NOMO-1 treated with dmso at 0.1 percent for 144 hours (cell line): ENCODE data around the gene SYT13.

Experiments
- DNase-seq: peaks from one replicate; lab custom pipeline; 2025; ENCODE audit not compliant: unreplicated experiment; lab: John Stamatoyannopoulos, UW

SYT13 gene

GRCh38 chr11:45285930-45286632 is at the start of gene SYT13:
SYT13 (minus strand) TSS chr11:45286341; CDS start chr11:45286207, 134 bp downstream.
- no peak for DNase-seq

- DNase-seq: no peak
Observed at GRCh38 chr11:45335434-45335833, 49.3 kb upstream of the SYT13 start.

DNA sequence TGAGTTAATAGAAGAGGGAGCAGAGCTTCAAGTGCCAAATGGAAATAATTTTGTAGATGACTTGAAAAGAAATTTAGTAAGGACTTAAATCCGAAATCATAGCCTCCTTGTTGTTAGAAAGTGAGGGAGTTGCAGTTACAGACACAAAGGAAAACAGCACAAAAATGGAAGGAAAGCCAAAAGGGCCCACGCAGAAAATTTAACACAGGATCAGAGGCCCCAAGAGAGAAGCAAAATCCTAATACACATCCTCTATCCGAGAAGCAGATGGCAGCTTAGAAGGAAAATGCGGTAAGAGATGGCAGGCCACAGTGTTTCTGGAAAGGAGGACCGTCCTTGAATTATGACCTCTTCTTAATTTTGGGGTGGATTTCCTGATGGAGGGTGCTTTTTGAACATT is 48.7 kb upstream of the SYT13 start:
- DNase-seq: no peak

DNA sequence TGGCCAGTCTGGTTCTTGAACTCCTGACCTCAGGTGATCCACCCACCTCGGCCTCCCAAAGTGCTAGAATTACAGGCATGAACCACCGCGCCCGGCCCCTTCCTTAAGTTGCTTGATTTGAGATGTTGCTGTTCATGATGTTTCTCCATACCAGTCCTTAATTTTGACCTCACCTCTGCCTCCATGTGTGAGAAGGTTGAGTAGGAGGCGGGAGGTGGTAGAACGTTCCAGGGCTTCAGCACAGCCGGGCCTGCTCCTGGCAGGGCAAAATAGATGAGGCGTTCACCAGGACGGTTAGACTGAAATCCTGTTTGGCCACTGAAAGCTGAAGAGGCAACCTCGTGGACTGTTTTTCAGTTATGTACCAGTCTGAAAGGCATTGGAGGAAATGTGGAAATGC is 48.3 kb upstream of the SYT13 start:
- DNase-seq: no peak

DNA sequence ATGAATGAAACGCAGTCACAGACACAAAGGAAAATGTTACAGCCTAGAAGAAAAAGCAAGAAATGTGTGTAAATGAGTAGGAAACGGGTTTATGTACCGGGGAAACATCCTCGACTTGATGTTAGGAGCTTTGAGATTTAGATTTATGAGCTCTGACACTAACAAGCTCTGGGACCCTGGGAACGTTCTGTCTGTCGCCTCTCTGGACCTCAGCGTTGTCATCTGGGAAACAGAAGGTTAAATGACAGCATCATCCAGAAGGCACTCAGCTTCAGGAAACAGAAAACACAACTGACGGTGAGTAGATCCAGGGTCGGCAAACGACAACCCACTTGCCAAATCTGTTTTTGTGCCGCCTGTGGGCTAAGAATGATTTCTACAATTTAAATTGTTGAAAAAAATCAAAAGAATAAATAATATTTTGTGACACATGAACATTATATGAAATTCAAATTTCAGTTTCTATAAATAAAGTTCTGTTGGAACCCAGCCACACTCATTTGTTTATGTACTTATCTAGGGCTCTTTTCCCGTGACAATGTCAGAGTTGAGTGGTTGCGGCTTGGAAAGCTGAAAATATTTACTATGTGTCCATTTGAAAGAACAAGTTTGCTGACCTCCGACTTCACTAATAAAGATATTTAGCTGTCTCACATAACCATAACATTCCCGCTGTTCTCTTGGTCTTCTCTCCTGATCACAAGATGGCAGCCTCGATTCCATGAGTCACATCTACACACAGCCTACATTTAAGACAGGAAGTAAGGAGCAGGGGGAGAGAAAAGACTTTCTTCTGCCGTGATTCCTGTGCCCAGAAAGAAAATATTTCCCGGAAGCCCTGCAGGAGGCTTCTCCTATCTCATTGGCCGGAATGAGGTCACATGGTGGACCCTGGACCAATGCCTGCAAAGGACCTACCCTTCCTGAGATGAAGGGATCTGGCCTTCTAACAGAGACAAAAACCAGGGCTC is 47.1 kb upstream of the SYT13 start:
- DNase-seq: peak; percentile 16

GRCh38 chr11:45332276-45332934 is 46.3 kb upstream of the SYT13 start:
- no peak for DNase-seq

- DNase-seq: no peak
Observed at GRCh38 chr11:45331839-45332238, 45.7 kb upstream of the SYT13 start.

GRCh38 chr11:45328726-45329125 is 42.6 kb upstream of the SYT13 start:
- DNase-seq: no peak

- no peak for DNase-seq
Observed at GRCh38 chr11:45324459-45324858, 38.3 kb upstream of the SYT13 start.

GRCh38 chr11:45323601-45324249 is 37.6 kb upstream of the SYT13 start:
- no peak for DNase-seq

DNA sequence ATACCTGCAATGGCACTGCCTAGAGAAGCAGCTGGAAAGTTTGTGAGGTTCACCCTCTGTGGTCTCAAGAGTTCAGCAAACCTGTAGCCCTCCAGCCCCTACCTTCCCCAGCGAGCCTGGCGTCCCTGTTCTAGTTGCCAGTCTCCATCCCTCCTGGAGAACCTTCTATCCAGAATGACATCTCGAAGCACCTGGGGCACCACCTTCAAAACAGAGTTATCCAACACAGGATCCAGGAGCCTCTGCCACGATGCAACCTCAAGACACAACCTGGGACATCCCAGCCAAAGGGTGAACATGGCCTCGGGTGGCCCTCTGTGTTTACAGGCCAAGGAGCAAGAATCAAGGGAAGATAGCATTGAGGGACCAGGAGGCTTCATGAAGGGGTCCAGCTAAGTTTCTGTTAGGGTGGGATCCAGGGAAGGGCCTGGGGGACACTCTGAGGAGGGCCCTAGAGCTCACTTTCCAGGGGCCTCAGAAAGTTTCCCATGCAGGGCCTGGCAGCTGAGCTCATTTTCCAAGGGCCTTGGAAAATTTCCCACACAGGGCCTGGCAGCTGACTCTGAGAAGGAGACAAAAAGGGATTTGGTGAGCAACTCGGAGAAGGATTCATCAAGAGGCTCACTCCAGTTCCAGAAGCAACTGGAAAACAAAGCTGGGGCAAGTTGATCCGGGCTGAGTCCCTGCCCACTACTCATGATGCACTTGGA is 36.9 kb upstream of the SYT13 start:
- no peak for DNase-seq

DNA sequence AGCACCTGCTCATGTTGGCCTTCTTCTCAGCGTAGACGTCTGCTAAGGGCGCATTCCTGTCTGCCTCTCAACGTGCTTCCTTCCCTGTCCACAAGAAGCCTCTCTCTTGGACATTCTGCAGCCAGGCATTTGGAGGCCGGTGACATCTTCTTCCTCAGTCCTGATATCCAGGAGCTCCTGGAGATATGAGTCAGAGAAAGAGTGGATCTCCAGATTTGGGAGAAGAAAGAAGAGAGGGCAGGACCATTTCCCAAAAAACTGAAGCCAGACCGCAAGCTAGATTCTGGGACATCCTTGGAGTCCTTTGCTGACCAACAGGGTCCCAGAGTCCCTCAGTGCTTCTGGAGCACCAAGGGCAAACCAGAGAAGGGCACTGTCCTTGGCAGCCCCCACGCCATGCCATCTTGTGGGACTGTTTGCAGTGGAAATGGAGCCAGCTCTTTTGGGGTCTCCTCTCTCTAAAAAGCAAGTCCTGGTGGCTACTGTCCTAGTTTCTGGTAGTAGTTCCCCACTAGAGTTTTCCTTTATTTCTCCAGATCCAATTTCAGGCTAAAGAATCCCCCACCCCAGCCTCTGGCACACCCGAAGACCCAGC is 36.1 kb upstream of the SYT13 start:
- DNase-seq: no peak

DNA sequence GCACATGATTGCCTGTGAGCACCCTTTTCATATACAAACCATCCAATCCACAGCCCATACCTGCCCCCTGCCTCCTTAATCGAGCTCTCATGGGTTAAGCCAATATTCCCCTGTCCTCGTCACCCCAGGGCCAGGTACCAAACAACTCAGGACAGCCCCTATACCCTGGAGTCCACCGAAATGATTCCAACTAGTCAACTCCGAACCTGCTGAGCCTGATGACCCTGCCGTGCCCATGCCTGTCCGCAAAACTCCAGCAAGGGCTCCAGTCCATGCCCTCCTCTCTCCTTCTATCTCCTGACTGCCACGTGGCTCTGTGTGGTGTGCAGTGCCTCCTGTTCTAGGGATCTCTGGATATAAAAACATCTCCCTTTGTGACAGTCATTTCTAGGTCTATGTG is 35.5 kb upstream of the SYT13 start:
- DNase-seq: no peak

DNA sequence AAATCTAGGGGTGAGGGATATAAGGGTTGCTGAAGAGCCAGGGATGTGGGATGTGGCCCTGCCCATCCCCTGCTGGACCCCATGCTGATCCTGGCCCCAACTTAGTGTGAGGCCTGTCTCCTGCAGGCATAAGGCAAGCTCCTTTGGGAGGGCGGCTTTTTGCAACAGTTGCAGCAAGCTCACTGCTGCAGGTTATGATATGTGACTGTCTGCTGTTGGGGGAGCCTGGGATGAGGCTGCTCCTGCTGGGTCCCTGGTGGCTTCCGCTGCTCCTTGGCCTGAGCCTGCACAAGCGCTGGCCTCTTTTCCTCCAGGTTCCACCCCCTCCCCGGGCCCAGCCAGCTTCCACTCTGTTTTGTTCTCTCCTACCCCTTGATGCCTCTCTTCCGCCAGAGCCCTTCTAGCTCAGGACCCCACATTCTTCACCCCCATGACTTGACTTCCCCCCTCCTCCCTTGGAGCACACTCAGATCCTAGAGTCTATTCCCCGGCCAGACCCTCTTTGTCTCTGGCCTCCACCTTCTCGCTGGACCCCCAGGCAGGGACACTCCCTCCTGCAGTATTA is 35.0 kb upstream of the SYT13 start:
- DNase-seq: no peak

GRCh38 chr11:45320371-45320770 is 34.2 kb upstream of the SYT13 start:
- no peak for DNase-seq

DNA sequence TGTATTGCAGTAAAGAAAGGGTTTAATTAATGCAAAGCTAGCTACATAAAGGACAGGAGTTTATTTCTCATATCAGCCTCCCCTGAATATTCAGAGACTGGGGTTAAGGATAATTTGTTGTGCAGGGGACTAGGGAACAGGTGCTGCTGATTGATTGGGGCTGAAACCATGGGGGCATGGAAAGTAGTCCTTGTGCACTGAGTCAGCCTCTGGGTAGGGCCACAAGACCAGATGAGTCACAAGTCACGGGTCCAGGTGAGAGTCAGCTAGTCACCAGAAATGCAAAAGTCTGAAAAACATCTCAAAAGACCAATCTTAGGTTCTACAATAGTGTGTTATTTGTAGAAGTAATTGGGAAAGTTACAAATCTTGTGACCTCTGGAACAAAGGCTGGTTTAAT is 32.9 kb upstream of the SYT13 start:
- no peak for DNase-seq

DNA sequence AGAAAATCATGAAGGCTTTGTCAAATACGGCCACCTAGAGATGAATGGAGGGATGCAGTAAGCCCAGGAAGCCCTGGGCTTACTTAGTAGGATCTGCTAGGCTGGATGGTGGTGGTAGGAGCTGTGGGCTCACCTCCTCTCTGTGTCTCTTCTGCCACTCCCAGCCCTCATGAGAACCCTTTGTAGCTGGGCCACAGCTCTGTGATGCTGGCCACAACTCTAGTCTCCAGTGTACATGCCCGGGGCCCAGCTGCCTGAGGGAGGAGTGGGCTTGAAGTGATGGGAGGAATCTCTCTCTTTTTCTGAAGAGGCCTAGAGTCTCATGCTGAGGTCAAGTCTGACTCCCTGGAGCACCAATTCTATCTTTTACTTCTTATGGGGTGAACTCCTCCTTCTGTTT is 32.4 kb upstream of the SYT13 start:
- no peak for DNase-seq

DNA sequence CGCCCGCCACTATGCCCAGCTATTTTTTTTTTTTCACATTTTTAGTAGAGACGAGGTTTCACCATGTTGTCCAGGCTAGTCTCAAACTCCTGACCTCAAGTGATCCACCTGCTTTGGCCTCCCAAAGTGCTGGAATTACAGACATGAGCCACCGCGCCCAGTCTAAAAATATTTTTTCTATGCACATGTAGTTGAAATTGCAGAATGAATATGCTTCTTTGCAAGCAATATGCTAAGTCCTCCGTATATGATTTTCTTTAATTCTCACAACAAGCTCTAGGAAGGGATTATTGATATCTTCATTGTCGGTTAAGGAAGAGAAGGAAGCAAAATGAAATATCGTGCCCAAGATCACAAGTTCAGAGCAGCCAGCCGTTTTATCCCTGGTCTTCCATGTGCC is 30.1 kb upstream of the SYT13 start:
- no peak for DNase-seq

- no peak for DNase-seq
Observed at GRCh38 chr11:45314900-45315299, 28.8 kb upstream of the SYT13 start.
